MM.1S (cell line): ENCODE measurements around the gene TOGARAM1.

Experiments used
- DNase-seq: peaks from one replicate; pipeline ENCODE4 v3.0.0-alpha.2; 2015
- H2AFZ ChIP-seq: fragments of 300-600 bp; sonication (generic); 2 replicates; pipeline ENCODE4 v1.6.0; 2016; ENCODE audit warnings: antibody characterized with exemption, low read length
- H3F3A ChIP-seq: fragments of 300-600 bp; sonication (generic); 2 replicates; pipeline ENCODE4 v1.6.1; 2016; ENCODE audit warnings: mild to moderate bottlenecking, antibody characterized with exemption, low read length, moderate library complexity, mixed read lengths; ENCODE audit not compliant: insufficient read depth
- H3K27ac ChIP-seq: fragments of 300-600 bp; sonication (generic); 2 replicates; pipeline ENCODE4 v1.5.1; 2016; ENCODE audit warnings: mild to moderate bottlenecking, low read length
- H3K27me3 ChIP-seq: fragments of 300-600 bp; sonication (generic); replicated peaks from 2 replicates; pipeline ENCODE4 v1.6.0; 2016; ENCODE audit warnings: low read length; ENCODE audit not compliant: insufficient read depth
- H3K36me3 ChIP-seq: fragments of 300-600 bp; sonication (generic); replicated peaks from 2 replicates; pipeline ENCODE4 v1.6.1; 2016; ENCODE audit warnings: mild to moderate bottlenecking, low read length, mixed read lengths; ENCODE audit not compliant: insufficient read depth
- H3K4me1 ChIP-seq: fragments of 300-600 bp; sonication (generic); 2 replicates; pipeline ENCODE4 v1.6.1; 2016; ENCODE audit warnings: low read length, mixed read lengths
- H3K4me2 ChIP-seq: fragments of 300-600 bp; sonication (generic); 2 replicates; pipeline ENCODE4 v1.6.0; 2016; ENCODE audit warnings: low read depth, low read length
- H3K4me3 ChIP-seq: fragments of 300-600 bp; sonication (generic); 2 replicates; pipeline ENCODE4 v1.5.1; 2016; ENCODE audit warnings: low read length, mixed read lengths
- H3K79me2 ChIP-seq: fragments of 300-600 bp; sonication (generic); 2 replicates; pipeline ENCODE4 v1.6.1; 2016; ENCODE audit warnings: mixed run types, low read length, mixed read lengths
- H3K9ac ChIP-seq: fragments of 300-600 bp; sonication (generic); 2 replicates; pipeline ENCODE4 v1.6.1; 2016; ENCODE audit warnings: low read length, mixed read lengths
- H3K9me2 ChIP-seq: fragments of 300-600 bp; sonication (generic); replicated peaks from 2 replicates; pipeline ENCODE4 v1.6.1; 2016; ENCODE audit warnings: mild to moderate bottlenecking, low read length, mixed read lengths; ENCODE audit not compliant: insufficient read depth
- H3K9me3 ChIP-seq: fragments of 300-600 bp; sonication (generic); replicated peaks from 2 replicates; pipeline ENCODE4 v1.6.1; 2016; ENCODE audit warnings: mild to moderate bottlenecking, low read length, mixed read lengths; ENCODE audit not compliant: insufficient read depth
- H4K20me1 ChIP-seq: fragments of 300-600 bp; sonication (generic); 2 replicates; pipeline ENCODE4 v1.6.1; 2016; ENCODE audit warnings: mild to moderate bottlenecking, low read length, moderate library complexity, mixed read lengths; ENCODE audit not compliant: insufficient read depth
- EZH2 ChIP-seq: fragments of 300-600 bp; sonication (generic); optimal IDR thresholded peaks from 2 replicates; pipeline ENCODE3; 2017; ENCODE audit warnings: low read depth, mild to moderate bottlenecking, antibody characterized with exemption, low read length, mixed read lengths
- EZH2phosphoT487 ChIP-seq: fragments of 300-600 bp; sonication (generic); IDR thresholded peaks from 2 replicates; pipeline ENCODE4 v1.6.1; 2018; ENCODE audit warnings: antibody characterized with exemption, low read length
- TF ChIP-seq, protein P1 (sequence below): fragments of 300-600 bp; sonication (generic); IDR thresholded peaks from 2 replicates; pipeline ENCODE4 v1.5.1; 2016; ENCODE audit warnings: antibody characterized with exemption, low read length, mixed read lengths

The TOGARAM1 gene

GRCh38 chr14:44963775-44964380 is 1.9 kb downstream of the TOGARAM1 start:
- no peaks in the 10 kb centered on the region for H3K27me3 ChIP-seq
- H3K27ac ChIP-seq = no peak overlapping the region
- peaks cover 46% of the 10 kb centered on the region for H3K79me2 ChIP-seq
- H3K9ac ChIP-seq = no peak overlapping the region
- no peaks in the 10 kb centered on the region for H3K9me3 ChIP-seq
- no peak overlapping the region for H3K4me3 ChIP-seq
- no peaks in the 10 kb centered on the region for H3K36me3 ChIP-seq
- no peak for TF ChIP-seq EZH2
- TF ChIP-seq, protein P1, sequence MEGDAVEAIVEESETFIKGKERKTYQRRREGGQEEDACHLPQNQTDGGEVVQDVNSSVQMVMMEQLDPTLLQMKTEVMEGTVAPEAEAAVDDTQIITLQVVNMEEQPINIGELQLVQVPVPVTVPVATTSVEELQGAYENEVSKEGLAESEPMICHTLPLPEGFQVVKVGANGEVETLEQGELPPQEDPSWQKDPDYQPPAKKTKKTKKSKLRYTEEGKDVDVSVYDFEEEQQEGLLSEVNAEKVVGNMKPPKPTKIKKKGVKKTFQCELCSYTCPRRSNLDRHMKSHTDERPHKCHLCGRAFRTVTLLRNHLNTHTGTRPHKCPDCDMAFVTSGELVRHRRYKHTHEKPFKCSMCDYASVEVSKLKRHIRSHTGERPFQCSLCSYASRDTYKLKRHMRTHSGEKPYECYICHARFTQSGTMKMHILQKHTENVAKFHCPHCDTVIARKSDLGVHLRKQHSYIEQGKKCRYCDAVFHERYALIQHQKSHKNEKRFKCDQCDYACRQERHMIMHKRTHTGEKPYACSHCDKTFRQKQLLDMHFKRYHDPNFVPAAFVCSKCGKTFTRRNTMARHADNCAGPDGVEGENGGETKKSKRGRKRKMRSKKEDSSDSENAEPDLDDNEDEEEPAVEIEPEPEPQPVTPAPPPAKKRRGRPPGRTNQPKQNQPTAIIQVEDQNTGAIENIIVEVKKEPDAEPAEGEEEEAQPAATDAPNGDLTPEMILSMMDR = no peak
- no peak for TF ChIP-seq EZH2phosphoT487
- no peak for DNase-seq
- H3F3A ChIP-seq = 0 out of 2 replicates have a peak, but pooled peaks cover 12% of the 10 kb centered on the region
- peak overlapping the region; percentile 76 for H3K4me2 ChIP-seq
- H3K9me2 ChIP-seq = no peaks in the 10 kb centered on the region
- H2AFZ ChIP-seq = no peak overlapping the region
- H3K4me1 ChIP-seq = peaks cover 10% of the 10 kb centered on the region; the same call in 1 of the 2 replicates
- H4K20me1 ChIP-seq = no peaks in the 10 kb centered on the region

DNA sequence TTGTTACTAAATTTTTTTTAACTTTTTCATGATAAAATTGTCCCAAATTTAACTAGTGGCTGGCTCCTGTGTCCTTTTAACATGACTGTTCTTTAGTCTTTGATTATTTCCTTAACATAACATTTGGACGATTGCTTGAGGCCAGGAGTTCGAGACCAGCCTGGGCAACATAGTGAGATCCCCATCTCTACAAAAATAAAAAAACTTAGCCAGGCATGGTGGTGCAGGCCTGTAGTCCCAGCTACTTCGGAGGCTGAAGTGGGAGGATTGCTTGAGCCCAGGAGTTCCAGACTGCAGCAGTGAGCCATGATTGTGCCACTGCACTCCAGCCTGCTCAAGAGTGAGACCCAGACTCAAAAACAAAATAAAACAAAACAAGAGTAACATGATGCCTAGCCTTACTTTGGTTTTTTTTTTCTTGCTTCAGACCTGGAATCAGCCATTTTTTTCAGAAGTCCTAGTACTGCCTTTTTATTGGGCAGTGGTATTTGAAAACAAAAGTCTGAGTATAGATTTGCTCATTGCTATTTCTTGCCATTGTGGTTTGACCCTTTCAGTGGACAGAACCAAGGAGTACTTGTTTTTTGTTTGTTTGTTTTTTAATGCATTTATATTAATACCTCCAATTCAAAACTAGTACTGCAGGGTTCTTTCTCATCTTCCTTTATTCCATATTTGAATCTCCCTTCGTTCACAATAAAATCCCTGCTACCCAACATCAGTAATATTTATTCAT is 4.8 kb downstream of the TOGARAM1 start:
- no peaks in the 10 kb centered on the region for H4K20me1 ChIP-seq
- H3K4me3 ChIP-seq = no peak overlapping the region
- no peak for DNase-seq
- no peak overlapping the region for H2AFZ ChIP-seq
- no peaks in the 10 kb centered on the region for H3K9me2 ChIP-seq
- no peak overlapping the region for H3K4me2 ChIP-seq
- no peak for TF ChIP-seq EZH2phosphoT487
- TF ChIP-seq, protein P1 = no peak
- no peak for TF ChIP-seq EZH2
- H3K79me2 ChIP-seq = peaks cover 36% of the 10 kb centered on the region
- H3K9me3 ChIP-seq = no peaks in the 10 kb centered on the region
- H3K4me1 ChIP-seq = peaks cover 7% of the 10 kb centered on the region; the same call in 1 of the 2 replicates
- H3K9ac ChIP-seq = no peak overlapping the region
- H3K27ac ChIP-seq = no peak overlapping the region
- no peaks in the 10 kb centered on the region for H3K36me3 ChIP-seq
- H3F3A ChIP-seq = 0 out of 2 replicates have a peak, but pooled peaks cover 6% of the 10 kb centered on the region
- H3K27me3 ChIP-seq = no peaks in the 10 kb centered on the region

DNA sequence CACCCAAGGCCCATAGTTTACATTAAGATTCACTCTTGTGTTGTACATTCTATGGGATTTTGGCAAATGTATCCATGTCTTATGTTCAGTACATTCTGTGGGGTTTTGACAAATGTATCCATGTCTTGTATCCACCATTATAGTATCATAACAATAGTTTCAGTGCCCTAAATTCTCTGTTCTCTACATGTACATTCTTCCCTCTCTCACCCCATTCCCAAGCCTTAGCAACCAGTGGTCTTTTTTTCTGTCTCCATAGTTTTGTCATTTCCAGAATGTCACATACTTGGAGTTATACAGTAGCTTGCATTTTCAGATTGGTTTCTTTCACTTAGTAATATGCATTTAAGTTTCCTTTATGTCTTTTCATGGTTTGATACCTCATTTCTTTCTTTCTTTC is 6.7 kb downstream of the TOGARAM1 start:
- Histone ChIP-seq H3K27ac (no peak overlapping the region), H3K9ac (no peak overlapping the region), H3K27me3 (no peaks in the 10 kb centered on the region), H3K4me3 (no peak overlapping the region), H3F3A (no peaks in the 10 kb centered on the region), H3K36me3 (no peaks in the 10 kb centered on the region), H3K9me2 (no peaks in the 10 kb centered on the region), H3K4me2 (no peak overlapping the region), H4K20me1 (no peaks in the 10 kb centered on the region), H2AFZ (no peak overlapping the region), H3K4me1 (peaks cover 1% of the 10 kb centered on the region; the same call in 1 of the 2 replicates), H3K9me3 (no peaks in the 10 kb centered on the region), H3K79me2 (peaks cover 33% of the 10 kb centered on the region)
- TF ChIP-seq, protein P1 = no peak
- TF ChIP-seq EZH2 (no peak), EZH2phosphoT487 (no peak)
- no peak for DNase-seq
